Osteocyte (in vitro differentiated cells): ENCODE data around the gene BAHCC1. TPM values are rescaled to one million over a fixed set of nuclear protein-coding genes. Genes with fewer than 3 reads are reported as not detected.

Experiments
- DNase-seq: peaks from one replicate; pipeline ENCODE4 v3.0.0; 2021; ENCODE audit warnings: mixed read lengths; ENCODE audit not compliant: unreplicated experiment; ENCODE audit errors: extremely low spot score
- H3K27ac Mint-ChIP-seq: one replicate; pipeline ENCODE4 v1.8.0; 2021; ENCODE audit warnings: mild to moderate bottlenecking, mixed read lengths; ENCODE audit not compliant: unreplicated experiment
- H3K27me3 Mint-ChIP-seq: one replicate; pipeline ENCODE4 v1.8.0; 2021; ENCODE audit warnings: mixed read lengths; ENCODE audit not compliant: unreplicated experiment
- H3K36me3 Mint-ChIP-seq: one replicate; pipeline ENCODE4 v1.8.0; 2021; ENCODE audit warnings: mixed read lengths; ENCODE audit not compliant: unreplicated experiment
- H3K4me1 Mint-ChIP-seq: one replicate; pipeline ENCODE4 v1.8.0; 2021; ENCODE audit warnings: mixed read lengths; ENCODE audit not compliant: unreplicated experiment
- H3K4me3 Mint-ChIP-seq: one replicate; pipeline ENCODE4 v1.8.0; 2021; ENCODE audit warnings: mild to moderate bottlenecking, moderate library complexity, mixed read lengths; ENCODE audit not compliant: unreplicated experiment
- H3K9me3 Mint-ChIP-seq: one replicate; pipeline ENCODE4 v1.8.0; 2021; ENCODE audit warnings: mixed read lengths; ENCODE audit not compliant: unreplicated experiment
- CTCF ChIP-seq: fragments of 200-600 bp; sonication (generic); IDR thresholded peaks from 2 replicates; pipeline ENCODE4 v1.5.0; 2021; ENCODE audit warnings: antibody characterized with exemption, mild to moderate bottlenecking, moderate library complexity
- total RNA-seq: library from RNA; stranded (reverse); gene quantifications from 2 replicates; pipeline ENCODE4 v1.2.1, GENCODE V29; 2021

The BAHCC1 gene
- total RNA-seq, 1 donor from 2014 or later: 55.7 TPM

- H3K27me3 Mint-ChIP-seq: no peaks in the 10 kb centered on the region
- peak overlapping the region; percentile 63 for H3K27ac Mint-ChIP-seq
- no peaks in the 10 kb centered on the region for H3K9me3 Mint-ChIP-seq
- no peaks in the 10 kb centered on the region for H3K36me3 Mint-ChIP-seq
- no peak for TF ChIP-seq CTCF
- peak; percentile 96 for DNase-seq
- H3K4me3 Mint-ChIP-seq: no peak overlapping the region
- H3K4me1 Mint-ChIP-seq: peaks cover 33% of the 10 kb centered on the region
Observed at GRCh38 chr17:81428948-81429774, 33.9 kb downstream of the BAHCC1 start.

DNA sequence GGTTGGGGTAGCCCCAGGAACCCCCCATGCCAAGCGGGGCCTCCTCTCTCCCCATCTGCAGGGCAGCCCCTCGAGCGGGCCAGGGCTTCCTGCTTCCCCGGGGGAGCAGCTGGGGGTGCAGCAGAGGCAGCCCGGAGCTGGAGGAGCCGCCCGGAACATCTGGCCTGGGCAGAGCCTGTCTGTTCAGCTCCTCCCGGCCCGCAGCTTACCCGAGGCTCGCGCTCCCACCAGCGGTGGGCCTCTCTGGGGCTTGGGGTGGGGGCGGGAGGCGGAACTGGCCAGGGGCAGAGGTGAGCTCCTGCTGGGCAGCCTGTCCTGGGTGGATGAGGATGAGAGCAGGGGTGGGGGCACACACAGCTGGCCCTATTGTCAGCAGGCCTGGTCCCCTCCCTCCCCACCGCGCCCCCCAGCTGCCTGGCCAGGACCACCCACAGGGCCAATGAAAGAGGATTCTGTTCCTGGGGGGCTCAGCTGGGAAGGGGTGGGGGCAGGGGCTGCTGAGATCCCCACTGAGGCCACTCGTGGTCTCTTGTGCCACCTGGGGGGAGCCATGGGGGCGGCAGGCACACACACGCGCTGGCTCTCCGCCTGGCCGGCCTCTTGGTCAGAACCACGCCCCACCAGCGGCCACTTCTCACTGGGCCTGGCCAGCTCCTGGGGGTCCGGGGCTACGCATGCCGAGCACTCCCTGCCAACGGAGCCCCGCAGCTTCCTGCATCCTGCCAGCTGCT lies 34.7 kb downstream of the BAHCC1 start:
- DNase-seq: peak; percentile 92
- Mint-ChIP-seq H3K36me3 (no peaks in the 10 kb centered on the region), H3K9me3 (no peaks in the 10 kb centered on the region), H3K27me3 (no peaks in the 10 kb centered on the region), H3K27ac (no peak overlapping the region), H3K4me3 (no peak overlapping the region), H3K4me1 (peaks cover 37% of the 10 kb centered on the region)
- TF ChIP-seq CTCF: peak; percentile 42

DNA sequence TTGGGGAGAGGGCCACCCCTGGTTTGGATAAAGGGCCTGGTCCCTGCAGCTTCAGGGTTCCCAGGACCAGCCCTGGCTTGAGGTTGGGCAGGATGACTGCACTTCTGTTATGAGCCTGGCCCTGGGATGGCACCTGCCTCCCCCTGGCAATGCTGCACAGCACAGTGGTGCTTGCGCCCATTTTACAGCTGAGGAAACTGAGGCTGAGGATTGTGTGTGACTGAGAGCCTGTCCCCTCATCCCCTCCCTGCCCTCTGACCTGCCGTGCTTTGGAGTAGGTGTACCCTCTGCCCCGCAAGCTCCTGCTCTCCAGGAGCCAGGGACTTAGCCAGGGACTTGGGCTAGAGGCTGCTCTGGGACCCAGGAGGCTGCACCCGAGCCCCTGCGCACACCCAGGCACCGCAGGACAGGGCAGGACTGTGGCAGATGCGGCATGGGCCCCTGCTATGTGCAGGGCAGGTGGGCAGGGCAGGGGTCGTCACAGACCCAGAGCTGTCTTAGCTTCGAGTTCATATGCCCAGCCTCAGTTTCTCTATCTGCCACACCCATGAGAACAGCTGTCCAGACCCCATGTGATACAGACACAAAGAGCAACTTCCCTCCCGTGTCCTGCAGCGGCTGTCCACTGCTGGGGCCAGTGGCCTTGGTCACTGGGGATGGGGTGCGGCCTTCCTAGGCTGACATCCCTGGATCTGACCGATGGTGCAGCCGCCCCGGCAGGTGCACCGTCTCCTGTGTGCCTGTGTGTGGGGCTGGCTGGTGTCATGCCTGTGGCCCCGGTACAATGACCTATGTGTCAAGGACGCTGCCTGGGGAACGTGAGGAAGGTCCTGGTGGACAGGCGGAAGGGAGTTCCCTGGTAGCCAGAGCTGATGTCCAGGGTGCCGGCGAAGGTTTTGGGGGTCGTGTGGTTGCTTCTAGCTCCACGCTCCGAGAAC lies 36.6 kb downstream of the BAHCC1 start:
- no peaks in the 10 kb centered on the region for H3K9me3 Mint-ChIP-seq
- no peaks in the 10 kb centered on the region for H3K27me3 Mint-ChIP-seq
- no peak overlapping the region for H3K27ac Mint-ChIP-seq
- H3K4me1 Mint-ChIP-seq: peaks cover 47% of the 10 kb centered on the region
- no peak for DNase-seq
- TF ChIP-seq CTCF: no peak
- H3K36me3 Mint-ChIP-seq: no peaks in the 10 kb centered on the region
- H3K4me3 Mint-ChIP-seq: no peak overlapping the region

- Mint-ChIP-seq H3K36me3 (no peaks in the 10 kb centered on the region), H3K27me3 (no peaks in the 10 kb centered on the region), H3K4me3 (no peak overlapping the region)
Observed at GRCh38 chr17:81432941-81433340, 37.7 kb downstream of the BAHCC1 start.

More at GRCh38 chr17:81432941-81433340, 37.7 kb downstream of the BAHCC1 start:
- no peak overlapping the region for H3K27ac Mint-ChIP-seq
- no peak for TF ChIP-seq CTCF
- H3K9me3 Mint-ChIP-seq: no peaks in the 10 kb centered on the region
- peaks cover 44% of the 10 kb centered on the region for H3K4me1 Mint-ChIP-seq
- DNase-seq: no peak
